GM19438 (cell line): Measurements from ENCODE around the gene BTRC.

Experiments used
- ATAC-seq: cut with Tn5 transposase; IDR thresholded peaks from one replicate; pipeline ENCODE4 v1.9.1; 2021; ENCODE audit warnings: low read depth; ENCODE audit not compliant: unreplicated experiment

The BTRC gene

DNA sequence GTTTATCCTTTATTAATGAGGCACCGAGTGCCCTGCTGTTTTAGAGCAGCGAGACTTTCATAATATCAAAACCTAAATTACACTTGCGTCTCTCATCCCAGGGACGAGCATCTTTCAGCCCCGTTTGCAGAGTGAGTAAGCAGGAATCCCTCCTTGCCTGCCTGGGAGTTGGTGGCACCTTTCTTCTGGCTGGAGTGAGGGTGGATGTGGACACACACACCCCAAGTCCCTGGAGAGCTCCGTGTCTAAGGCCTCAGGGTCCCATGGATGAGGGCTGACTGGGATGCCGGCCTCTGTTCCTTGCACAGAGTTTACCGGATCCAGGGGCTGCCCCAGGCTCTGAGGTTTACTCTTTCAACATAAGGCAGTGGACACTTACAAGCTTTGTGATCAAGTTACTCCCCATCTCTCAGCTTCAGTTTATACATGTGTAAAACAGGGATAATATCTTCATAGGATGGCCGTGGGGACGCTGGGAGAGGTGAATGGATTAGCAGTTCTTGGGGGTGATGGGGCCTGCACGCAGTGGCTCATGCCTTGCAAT, 209.6 kb downstream of the BTRC start:
- ATAC-seq, result no peak

DNA sequence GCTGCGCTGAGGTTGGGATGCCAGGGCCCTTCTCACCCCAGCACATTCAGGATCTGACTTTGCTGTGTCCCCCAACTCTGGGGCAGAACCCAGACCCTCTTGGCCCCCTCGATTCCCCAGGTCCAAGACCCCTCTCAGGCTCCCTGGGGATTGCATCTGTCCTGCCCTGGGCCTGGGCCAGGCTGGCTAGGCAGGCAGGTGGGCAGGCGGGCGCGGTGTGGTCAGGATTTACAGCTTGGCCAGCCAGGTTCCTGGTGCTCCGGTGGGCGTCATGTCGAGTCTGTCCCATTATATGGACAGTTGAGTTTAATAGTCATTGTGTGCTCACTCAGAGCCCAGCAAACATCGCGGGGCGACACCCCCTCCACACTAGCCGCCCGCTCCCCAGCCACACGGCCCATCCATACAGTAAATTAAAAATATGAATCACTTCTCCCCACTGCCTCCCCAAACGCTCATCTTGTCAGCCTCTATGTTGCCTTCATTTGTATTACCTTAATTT, 210.6 kb downstream of the BTRC start:
- no peak for ATAC-seq

DNA sequence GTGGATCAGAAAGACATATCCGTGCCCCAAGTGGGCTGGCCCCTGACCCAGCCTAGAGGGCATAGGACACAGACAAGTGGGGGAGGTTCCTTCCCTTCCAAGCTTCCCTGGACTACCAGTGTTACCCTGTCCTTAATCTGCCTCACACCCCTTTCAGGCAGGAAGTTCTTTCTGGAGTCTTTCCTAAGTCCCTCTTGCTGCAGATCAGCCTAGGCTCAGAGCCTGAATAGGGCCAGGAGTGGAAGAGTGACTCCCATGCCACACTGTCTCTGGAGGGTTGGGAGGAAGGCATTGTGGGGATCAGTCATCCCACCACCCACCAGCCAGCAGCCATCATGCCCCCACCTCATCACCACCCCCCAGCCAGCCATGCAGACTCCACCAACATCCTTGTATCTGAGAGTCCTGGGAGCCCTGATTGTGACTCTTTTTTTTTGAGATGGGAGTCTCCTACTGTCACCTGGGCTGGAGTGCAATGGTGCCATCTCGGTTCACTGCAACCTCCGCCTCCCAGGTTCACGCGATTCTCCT, 211.5 kb downstream of the BTRC start:
- no peak for ATAC-seq

DNA sequence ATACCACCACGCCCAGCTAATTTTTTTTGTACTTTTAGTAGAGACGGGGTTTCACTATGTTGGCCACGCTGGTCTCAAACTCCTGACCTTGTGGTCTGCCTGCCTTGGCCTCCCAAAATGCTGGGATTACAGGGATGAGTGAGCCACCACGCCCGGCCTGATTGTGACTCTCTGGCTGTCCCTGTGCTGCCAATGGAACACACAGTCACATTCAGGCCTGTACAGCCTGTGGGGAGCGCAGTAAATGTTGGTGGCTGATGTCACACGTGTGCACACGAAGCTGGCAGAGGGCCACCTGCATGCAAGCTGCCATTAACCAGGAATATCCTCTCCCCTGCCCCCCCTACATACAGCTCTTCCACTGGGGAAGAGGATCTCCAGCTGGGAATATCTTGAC, 212.0 kb downstream of the BTRC start:
- no peak for ATAC-seq

DNA sequence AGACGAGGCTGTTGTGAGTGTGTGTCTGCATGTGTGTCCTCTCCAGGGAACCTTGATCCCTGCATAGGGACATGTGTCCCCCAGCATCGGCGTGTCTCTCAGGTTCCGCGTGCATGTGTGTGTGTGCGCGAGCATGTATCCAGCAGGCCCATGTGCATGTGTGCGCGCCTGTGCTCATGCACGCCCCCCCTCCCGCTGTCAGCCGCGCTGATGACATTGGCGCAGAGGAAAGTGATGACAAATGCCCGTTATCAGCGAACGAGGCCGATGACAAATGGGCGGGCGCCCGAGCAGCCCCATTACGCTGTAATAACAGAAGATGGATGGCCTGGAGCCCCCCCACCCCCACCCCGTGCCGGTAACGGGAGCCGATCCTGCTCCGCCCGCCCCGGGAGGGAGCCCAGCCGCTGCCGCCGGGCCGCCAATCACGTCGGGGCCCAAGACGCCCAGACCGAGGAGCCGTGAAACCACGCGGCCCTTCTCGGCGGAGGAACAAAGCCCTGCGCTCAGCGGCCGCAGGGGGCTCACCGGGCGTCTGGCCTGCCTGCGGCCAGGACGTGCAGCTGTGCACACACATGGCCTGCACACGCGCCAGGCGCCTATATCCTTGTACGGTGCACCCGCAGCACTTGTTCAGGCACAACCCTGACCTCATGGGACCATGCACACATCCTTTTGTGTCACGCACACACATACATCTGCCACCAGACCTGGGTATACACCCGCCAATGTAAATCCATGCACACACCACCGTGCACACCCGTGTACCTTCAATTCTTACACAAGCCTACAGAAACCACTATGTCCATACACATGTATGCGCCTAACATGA, 212.6 kb downstream of the BTRC start:
- no peak for ATAC-seq

DNA sequence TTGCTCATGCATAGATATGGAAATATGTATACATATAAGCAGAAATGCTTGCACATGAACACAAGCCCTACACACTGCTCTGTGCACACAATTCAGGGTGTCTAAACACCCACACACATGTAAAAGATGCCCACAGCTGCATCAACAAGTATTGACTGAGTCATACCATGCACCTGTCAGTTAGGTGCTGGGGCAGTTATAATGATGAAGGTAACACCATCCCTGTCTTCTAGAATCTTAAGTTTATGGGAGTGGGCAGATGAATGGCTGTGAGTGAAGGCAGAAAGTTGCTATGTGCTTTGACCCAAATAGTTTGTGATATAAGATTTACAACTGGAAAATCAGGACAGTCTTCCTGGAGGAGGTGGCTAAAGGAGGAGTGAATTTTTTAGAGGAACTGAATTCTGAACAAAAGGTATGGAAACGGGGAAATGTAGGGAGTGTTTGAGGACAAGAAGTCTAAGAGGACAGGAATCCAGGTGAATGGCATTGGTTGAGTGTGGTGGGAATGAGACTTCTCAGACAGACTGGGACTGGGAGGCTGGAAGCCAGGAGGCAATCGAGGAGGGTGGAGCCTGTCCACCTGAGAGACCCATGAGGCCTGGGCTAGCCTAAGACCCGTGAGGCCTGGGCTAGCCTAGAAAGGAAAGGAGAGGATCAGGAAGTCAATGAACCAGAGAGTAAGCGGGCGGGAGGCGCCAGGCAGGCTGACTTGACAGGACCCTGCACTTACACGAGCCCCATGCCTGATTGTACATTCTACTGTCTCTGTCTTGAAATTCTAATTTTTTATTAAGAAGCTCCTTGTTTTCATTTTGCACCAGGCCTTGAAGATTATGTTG, 213.4 kb downstream of the BTRC start:
- ATAC-seq, result no peak

DNA sequence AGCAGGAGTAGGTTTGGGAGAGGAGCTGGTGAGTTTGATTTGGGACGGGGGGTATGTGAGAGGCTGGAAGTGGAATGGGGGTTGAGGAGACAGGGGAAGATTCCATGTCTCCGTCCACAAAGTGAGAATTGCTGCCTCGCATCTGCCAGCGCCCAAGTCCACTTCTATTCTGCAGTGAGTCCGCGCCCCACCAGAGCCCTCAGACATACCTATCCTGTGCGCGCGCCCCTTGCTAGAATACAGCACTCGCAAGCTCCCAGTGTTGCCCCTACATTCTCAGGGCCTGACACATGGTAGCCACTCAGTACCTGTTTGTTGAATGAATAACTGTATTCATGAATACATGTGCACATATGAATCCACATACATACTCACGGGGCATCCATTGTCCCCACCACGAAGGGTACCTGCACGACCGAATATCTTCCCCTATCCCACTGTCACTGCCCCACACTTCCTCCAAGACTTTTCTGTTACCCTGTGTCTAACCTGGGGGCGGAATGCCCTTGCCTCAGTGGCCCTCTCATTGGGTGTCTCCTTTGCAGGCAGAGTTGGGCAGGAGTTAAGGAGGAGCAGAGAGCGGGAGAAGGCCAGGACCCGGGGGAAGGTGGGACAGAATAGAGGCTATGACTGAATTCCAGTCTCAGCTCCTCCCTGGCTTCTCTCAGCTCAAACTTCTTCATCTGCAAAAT, 214.2 kb downstream of the BTRC start:
- ATAC-seq, result no peak

DNA sequence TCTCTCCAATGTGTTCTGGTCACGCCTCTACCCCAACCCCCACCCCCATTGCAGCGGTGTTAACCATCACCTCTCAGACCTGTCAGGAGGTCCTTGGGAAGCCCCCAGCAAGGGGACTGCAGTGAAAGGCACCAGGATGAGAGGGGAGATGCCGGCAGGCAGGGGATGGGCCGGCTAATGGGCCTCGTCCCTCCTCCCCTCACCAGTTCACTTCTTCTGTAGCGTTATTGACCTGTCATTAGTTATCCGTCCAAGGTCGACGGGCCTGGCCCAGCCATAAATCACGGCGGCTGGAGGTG, 215.3 kb downstream of the BTRC start:
- ATAC-seq, result no peak

DNA sequence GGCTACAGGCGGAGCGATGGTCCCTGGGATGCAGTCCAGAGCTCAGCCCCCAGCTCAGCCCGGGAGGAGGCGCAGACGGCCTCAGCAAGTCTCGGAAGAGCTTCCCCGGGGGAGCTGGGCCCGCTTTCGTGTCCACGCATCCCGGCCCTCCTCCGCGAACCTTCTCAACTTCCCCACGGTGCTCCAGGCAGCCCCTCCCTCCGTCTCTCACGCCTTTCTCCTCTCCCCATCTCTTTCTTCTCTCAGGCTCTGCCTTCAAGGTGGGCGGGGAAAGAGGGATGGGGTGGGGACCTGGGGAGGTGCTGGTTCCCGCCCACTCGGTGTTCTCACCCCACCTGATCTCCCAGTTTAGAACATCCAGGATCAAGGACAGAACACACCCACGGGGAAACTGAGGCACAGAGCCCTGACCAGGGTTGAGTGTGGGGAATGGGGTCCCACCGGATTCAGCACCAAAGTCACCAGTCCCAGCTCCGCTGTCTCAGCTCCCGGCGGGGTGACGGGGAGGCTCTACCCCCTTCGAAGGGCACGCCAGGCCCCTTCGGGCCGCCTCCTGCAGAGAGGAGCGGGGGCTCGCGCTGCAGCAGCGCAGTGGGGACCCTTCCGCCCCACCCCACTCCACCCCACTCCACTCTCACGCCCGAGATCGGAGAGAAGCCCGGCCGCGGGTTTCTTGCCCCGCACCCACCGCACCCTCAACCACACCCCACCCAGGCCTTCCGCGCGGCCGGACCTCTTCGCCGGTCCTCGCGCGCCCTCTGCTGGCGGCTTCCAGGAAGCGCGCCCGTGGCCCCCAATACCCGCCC, 215.9 kb downstream of the BTRC start:
- ATAC-seq, result peak; percentile 70

DNA sequence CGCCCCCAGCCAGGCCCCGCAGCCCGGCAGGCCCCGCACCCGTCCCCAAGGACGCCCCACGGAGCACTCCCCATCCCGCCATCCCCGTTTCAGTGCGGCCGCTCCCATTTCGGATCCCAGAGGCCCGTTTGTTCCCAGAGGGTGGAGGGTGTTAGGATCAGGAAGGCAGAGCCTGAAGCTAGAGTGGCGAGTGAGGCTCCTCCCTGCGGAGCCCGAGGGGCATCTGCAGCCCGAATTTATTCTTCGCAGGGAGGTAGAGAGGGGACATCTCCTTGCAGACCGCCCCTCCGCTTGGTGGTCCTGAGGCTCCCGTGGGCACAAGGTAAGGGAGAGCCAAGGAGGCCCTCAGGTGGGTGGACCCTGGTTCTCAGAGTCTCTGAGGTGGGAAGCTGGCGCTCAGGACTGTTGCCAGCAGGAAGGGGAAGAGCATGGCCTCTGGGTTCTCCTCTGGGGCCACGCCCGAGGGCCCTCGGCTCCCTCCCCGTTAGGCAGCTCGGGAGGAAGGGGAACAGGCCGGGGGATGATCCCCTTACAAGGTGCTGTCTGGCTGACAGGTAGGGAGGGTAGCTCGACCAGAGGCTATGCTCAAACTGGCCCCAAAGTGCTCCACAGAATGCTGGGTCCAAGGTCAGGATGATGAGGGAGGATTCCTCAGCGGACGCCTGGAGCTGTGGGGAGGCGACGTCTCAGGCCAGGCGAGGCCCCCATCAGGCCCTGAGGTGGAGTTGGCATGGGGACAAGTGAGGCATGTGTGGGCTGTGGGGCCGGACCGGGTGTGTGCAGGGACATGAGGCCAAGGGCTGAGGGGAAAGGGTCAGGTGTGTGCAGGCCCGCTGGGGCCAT, 216.7 kb downstream of the BTRC start:
- ATAC-seq, result peak; percentile 10

DNA sequence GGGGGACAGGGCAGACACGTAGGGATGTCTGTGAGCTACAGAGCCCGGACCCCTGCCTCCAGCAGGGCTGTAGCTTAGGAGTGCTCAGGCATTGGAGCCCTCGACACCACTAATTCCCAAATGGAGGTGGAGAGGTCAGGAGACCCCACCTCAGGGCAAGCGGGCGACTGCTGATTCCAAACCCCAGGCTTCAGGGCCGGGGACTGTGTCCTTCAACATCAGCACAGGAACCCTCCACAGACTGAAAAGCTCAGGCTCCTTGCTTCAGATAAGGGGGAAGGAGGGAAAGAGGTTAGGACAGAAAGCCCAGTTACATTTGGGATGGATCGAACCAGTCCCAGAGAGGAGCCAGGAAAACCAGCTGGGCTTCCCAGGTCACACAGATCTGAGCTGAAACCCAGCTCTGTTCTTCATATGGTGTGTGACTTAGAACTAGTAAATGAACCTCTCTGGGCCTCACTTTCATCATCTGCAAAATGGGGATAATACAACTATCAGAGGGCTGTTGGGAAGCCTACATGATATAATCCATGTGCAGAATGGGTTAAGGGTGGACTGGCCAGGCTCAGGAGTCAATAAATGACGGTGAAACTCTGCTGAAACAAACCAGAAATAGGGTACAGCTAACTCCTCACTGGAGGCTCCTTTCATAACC, 217.4 kb downstream of the BTRC start:
- ATAC-seq, result no peak

DNA sequence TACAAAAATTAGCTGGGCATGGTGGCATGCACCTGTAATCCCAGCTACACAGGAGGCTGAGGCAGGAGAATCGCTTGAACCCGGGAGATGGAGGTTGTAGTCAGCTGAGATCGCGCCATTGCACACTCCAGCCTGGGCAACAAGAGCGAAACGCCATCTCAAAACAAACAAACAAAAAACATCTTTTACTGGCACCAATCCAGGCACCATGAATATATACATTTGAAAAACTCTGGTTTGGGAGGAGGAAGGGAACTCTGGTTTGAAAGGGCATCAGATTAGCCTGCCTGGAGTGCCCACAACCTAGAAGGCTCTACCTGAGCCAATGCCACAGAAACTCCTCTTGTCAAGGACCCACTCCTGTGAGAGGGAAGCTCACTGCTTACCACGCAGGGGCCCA, 218.2 kb downstream of the BTRC start:
- no peak for ATAC-seq

DNA sequence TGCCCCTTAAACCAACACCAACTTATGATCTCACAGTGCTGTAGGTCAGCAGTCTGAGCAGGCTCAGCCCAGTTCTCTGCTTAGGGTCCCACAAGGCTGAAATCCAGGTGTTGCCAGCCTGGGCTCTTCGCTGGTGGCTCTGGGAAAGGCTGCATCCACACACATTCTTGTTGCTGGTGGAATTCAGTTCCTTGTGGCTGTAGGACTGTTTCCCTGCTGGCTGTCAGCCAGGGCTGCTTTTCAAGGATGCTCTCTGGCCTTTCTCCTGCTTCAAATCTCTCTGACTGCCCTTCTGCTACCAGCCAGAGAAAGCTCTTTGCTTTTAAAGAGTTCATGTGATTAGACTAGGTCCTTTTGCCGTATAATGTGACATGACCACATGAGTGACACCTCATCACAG, 218.8 kb downstream of the BTRC start:
- ATAC-seq, result no peak

DNA sequence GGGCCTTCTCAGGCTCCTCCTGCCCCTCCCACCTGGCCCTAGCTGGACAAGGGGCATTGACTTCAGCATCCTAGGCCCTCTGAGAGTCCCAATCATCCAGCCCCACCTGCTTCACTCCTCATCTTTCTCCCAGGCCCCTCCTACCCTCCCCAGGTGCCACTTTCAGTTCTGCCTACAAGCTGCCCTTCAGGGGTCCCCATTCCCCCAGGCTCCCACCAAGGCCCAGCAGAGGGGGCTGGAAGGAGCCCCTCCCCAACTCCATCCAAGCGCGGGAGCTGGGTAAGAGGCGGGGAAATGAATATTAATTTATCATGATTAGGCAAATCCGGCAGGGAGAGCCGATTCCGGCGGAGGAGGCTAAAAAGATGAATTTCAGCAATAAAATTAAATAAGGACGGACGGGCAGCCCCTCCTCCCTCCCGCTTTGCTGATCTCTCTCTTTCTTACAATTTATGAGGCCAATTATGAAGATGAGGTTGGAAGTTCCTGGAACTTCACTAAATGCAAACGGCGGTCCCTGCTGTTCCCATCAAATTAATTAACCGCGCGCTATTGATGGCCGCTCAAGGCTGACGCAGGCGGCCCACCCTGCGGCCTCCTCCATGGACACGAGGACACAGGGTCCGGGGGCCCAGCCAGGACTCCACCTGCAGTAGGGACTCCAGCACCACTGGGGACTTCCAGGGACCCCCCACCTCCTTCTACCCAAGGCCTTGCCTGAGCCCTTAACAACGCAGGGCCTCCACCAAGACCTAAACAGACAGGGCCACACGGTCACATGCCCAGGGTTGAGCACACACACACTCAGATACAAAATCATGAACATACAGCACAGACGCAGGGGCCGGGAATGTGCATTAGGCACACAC, 220.2 kb downstream of the BTRC start:
- ATAC-seq, result no peak

DNA sequence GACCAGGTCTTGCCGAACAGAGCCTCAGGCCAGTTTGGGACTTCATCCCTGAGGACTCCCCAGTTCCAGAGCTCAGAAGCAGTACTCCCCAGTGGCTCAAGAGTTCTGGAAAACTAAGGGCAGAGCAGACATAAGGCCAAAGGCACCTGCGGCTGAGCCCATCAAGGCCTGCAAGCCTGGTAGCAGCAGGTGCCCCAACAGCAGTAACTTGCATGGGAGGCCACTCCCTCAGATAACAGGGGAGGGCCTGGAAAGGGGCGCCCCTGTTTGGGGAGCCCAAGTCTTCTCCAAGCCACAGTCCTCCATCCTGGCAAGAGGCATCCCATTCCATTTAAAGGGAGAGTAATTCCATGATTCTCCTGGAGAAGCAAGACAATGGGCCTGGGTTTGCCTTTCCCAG, 221.1 kb downstream of the BTRC start:
- ATAC-seq, result no peak

DNA sequence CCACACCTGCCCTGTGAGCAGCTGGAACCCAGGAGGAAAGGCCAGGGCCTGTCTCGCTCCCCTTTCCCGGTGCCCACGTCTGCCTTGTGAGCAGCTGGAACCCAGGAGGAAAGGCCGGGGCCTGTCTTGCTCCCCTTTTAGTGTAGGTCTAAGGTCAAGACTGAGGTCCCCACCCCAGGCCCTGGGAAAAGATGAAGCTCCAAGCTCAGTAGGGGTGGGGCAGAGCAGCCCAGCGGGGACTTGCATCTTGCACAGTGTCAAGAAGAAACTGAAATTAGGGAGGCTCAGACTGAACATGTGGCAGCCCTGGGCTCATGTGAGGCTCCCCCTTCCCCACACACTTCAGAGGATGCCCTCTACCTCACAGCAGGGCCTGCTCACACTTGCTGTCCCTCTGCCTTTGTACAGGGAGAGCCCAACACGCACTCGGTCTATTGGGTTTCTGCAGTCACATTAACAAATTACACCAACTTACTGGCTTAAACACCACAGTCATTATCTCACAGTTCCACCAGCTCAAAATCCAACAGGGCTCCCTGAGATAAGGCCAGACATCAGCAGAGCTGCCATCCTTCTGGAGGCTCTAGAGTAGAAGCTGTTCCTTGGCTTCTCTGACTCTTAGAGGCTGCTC, 221.7 kb downstream of the BTRC start:
- ATAC-seq, result no peak

DNA sequence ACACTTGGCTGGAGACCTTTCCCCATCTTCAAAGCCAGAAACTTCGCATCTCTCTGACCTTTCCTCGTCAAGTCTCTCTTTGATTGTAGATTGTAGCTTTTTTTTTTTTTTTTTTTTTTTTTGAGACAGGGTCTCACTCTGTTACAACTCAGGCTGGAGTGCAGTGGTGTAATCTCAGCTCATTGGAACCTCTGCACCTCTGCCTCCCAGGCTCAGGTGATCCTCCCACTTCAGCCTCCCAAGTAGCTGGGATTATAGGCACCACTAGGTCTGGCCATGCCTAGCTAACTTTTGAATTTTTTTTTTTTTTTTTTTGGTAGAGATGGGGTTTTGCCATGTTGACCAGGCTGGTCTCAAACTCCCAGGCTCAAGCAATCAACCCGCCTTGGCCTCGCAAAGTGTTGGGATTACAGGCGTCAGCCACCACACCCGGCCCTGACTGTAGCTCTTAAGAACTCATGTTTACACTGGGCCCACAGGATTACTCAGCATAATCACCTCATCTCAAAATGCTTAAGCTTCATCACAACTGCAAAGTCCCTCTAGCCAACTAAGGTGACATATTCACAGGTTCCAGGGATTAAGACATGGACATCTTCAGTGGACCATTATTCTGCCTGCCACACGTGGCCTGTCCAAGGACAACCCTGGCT, 222.4 kb downstream of the BTRC start:
- ATAC-seq, result no peak
